ENCODE data around the gene GYG2. TPM values are rescaled to one million over a fixed set of nuclear protein-coding genes. Genes with fewer than 3 reads are reported as not detected.
"Not testable (repeated sequence)": the region's sequence is repeated elsewhere in the genome, so short reads cannot be mapped to it uniquely, and the experiment has no call there.

The GYG2 gene
- polyA plus RNA-seq, 1 donor from 2014 or later, result not detected

- H3K4me1 Mint-ChIP-seq, result no peaks in the 10 kb centered on the region
- no peak overlapping the region for H3K4me3 Mint-ChIP-seq
Observed at GRCh38 chrX:2872671-2873277, 44.0 kb downstream of the GYG2 start.

GRCh38 chrX:2874222-2875135, 45.7 kb downstream of the GYG2 start:
- peak overlapping the region in 1 of 4 donors; percentile 39 for H3K4me3 Mint-ChIP-seq
- no peak overlapping the region for H3K27ac Mint-ChIP-seq
- no peaks in the 10 kb centered on the region for H3K4me1 Mint-ChIP-seq
- H3K9me3 Mint-ChIP-seq, result peaks cover 0 to 6% (median 3%) of the 10 kb centered on the region in 3 donors
- peaks cover 1% of the 10 kb centered on the region for H3K36me3 Mint-ChIP-seq
- H3K27me3 Mint-ChIP-seq, result peaks cover 5% of the 10 kb centered on the region

More at GRCh38 chrX:2872671-2873277, 44.0 kb downstream of the GYG2 start:
- Mint-ChIP-seq H3K9me3 (peaks cover 0 to 6% (median 3%) of the 10 kb centered on the region in 3 donors), H3K27me3 (peaks cover 5% of the 10 kb centered on the region), H3K36me3 (peaks cover 1% of the 10 kb centered on the region), H3K27ac (no peak overlapping the region)

- Mint-ChIP-seq H3K27ac (no peak overlapping the region), H3K27me3 (peaks cover 5% of the 10 kb centered on the region), H3K4me3 (no peak overlapping the region), H3K36me3 (no peaks in the 10 kb centered on the region), H3K4me1 (no peaks in the 10 kb centered on the region), H3K9me3 (peaks cover 1 to 6% (median 3%) of the 10 kb centered on the region in 3 donors)
Observed at GRCh38 chrX:2875136-2875481, 46.4 kb downstream of the GYG2 start.

GRCh38 chrX:2875798-2876399, 47.2 kb downstream of the GYG2 start:
- Mint-ChIP-seq H3K36me3 (no peaks in the 10 kb centered on the region), H3K27ac (no peak overlapping the region), H3K9me3 (peaks cover under 1 to 3% (median 1%) of the 10 kb centered on the region in 3 donors), H3K4me3 (no peak overlapping the region), H3K4me1 (no peaks in the 10 kb centered on the region), H3K27me3 (peaks cover 5% of the 10 kb centered on the region)

- Mint-ChIP-seq H3K36me3 (no peaks in the 10 kb centered on the region), H3K4me3 (no peak overlapping the region), H3K27me3 (peaks cover 3% of the 10 kb centered on the region), H3K27ac (no peak overlapping the region), H3K4me1 (no peaks in the 10 kb centered on the region), H3K9me3 (peaks cover 0 to 1% (median 1%) of the 10 kb centered on the region in 3 donors)
Observed at GRCh38 chrX:2878563-2878962, 49.8 kb downstream of the GYG2 start.

GRCh38 chrX:2879670-2880069, 50.9 kb downstream of the GYG2 start:
- Mint-ChIP-seq H3K36me3 (no peaks in the 10 kb centered on the region), H3K4me3 (no peak overlapping the region), H3K9me3 (peaks cover 0 to 1% (median 0%) of the 10 kb centered on the region in 3 donors), H3K4me1 (no peaks in the 10 kb centered on the region), H3K27me3 (peaks cover 3% of the 10 kb centered on the region), H3K27ac (peak overlapping the region in 1 of 3 donors; percentile 3)

- Mint-ChIP-seq H3K27me3 (peaks cover 10% of the 10 kb centered on the region), H3K4me3 (no peak overlapping the region), H3K27ac (no peak overlapping the region), H3K4me1 (peaks cover 1 to 4% (median 3%) of the 10 kb centered on the region in 3 donors), H3K9me3 (peaks cover 0 to 1% (median 1%) of the 10 kb centered on the region in 3 donors), H3K36me3 (no peaks in the 10 kb centered on the region)
Observed at GRCh38 chrX:2883770-2884169, 55.0 kb downstream of the GYG2 start.

GRCh38 chrX:2888309-2888708, 59.6 kb downstream of the GYG2 start:
- peak overlapping the region in 1 of 4 donors; percentile 67 for H3K4me3 Mint-ChIP-seq
- H3K27ac Mint-ChIP-seq, result no peak overlapping the region

GRCh38 chrX:2889045-2889605, 60.4 kb downstream of the GYG2 start:
- Mint-ChIP-seq H3K4me3 (peak overlapping the region; percentile 67 to 93 (median 79)), H3K27me3 (peaks cover 23% of the 10 kb centered on the region), H3K36me3 (no peaks in the 10 kb centered on the region), H3K4me1 (peaks cover 6 to 11% (median 9%) of the 10 kb centered on the region in 3 donors), H3K27ac (no peak overlapping the region), H3K9me3 (peaks cover 0 to 3% (median 0%) of the 10 kb centered on the region in 3 donors)

More at GRCh38 chrX:2888309-2888708, 59.6 kb downstream of the GYG2 start:
- H3K9me3 Mint-ChIP-seq, result peaks cover 0 to 1% (median 0%) of the 10 kb centered on the region in 3 donors
- H3K27me3 Mint-ChIP-seq, result peaks cover 21% of the 10 kb centered on the region
- no peaks in the 10 kb centered on the region for H3K36me3 Mint-ChIP-seq
- H3K4me1 Mint-ChIP-seq, result peaks cover 6 to 11% (median 9%) of the 10 kb centered on the region in 3 donors

- Mint-ChIP-seq H3K4me3 (peak overlapping the region; percentile 67 to 93 (median 79)), H3K27me3 (peaks cover 23% of the 10 kb centered on the region), H3K4me1 (peaks cover 6 to 11% (median 9%) of the 10 kb centered on the region in 3 donors)
- H3K36me3 Mint-ChIP-seq, H3K9me3 Mint-ChIP-seq, H3K27ac Mint-ChIP-seq: not testable (repeated sequence)
Observed at GRCh38 chrX:2889706-2890490, 61.2 kb downstream of the GYG2 start.

- peaks cover 23% of the 10 kb centered on the region for H3K27me3 Mint-ChIP-seq
- H3K4me1 Mint-ChIP-seq, result peaks cover 6 to 11% (median 9%) of the 10 kb centered on the region in 3 donors
- not testable (repeated sequence) for H3K27ac Mint-ChIP-seq, H3K9me3 Mint-ChIP-seq, H3K4me3 Mint-ChIP-seq, H3K36me3 Mint-ChIP-seq
Observed at GRCh38 chrX:2890536-2891460, 62.1 kb downstream of the GYG2 start.

- no peaks in the 10 kb centered on the region for H3K36me3 Mint-ChIP-seq
- H3K9me3 Mint-ChIP-seq, result peaks cover 0 to 1% (median 0%) of the 10 kb centered on the region in 3 donors
- peak overlapping the region in 1 of 4 donors; percentile 77 for H3K4me3 Mint-ChIP-seq
- H3K4me1 Mint-ChIP-seq, result peaks cover 4 to 10% (median 8%) of the 10 kb centered on the region in 3 donors
- H3K27me3 Mint-ChIP-seq, result peaks cover 17% of the 10 kb centered on the region
- peak overlapping the region in 1 of 3 donors; percentile 24 for H3K27ac Mint-ChIP-seq
Observed at GRCh38 chrX:2892816-2893215, 64.1 kb downstream of the GYG2 start.

GRCh38 chrX:2894885-2895292, 66.2 kb downstream of the GYG2 start:
- H3K36me3 Mint-ChIP-seq, result no peaks in the 10 kb centered on the region
- peaks cover 0 to 1% (median 0%) of the 10 kb centered on the region in 3 donors for H3K9me3 Mint-ChIP-seq
- no peak overlapping the region for H3K4me3 Mint-ChIP-seq
- peaks cover 0 to 9% (median 2%) of the 10 kb centered on the region in 3 donors for H3K4me1 Mint-ChIP-seq
- H3K27me3 Mint-ChIP-seq, result peaks cover 7% of the 10 kb centered on the region
- H3K27ac Mint-ChIP-seq, result no peak overlapping the region

Data from IgD-negative memory B cell (primary cell).